Activated CD4-positive, alpha-beta T cell treated with anti-CD3 and anti-CD28 coated beads for 36 hours (primary cell): ENCODE results near the gene ATP6V1G3. TPM values are rescaled to one million over a fixed set of nuclear protein-coding genes. Genes with fewer than 3 reads are reported as not detected.

ENCODE experiments used
- ATAC-seq: fragments of 200-7000 bp; cut with Tn5 transposase; one replicate; pipeline ENCODE4 v1.10.0; 2021; ENCODE audit warnings: mild to moderate bottlenecking, moderate library complexity
- CTCF ChIA-PET: fragments of 350-600 bp; sonication (Branson Sonifier 250); formaldehyde crosslinking; loops from one replicate; lab custom pipeline; 2021; ENCODE audit warnings: antibody characterized with exemption; lab: Charles Lee
- POLR2A ChIA-PET: fragments of 350-600 bp; sonication (Branson Sonifier 250); formaldehyde crosslinking; loops from one replicate; lab custom pipeline; 2021; ENCODE audit warnings: antibody characterized with exemption, inconsistent platforms; lab: Charles Lee
- DNase-seq: peaks from one replicate; pipeline ENCODE4 v3.0.0-alpha.2; 2020
- H3K27ac Mint-ChIP-seq: one replicate; pipeline ENCODE4 v1.8.0; 2021; ENCODE audit warnings: mixed read lengths
- H3K27me3 Mint-ChIP-seq: one replicate; pipeline ENCODE4 v1.8.0; 2021; ENCODE audit warnings: mixed read lengths
- H3K36me3 Mint-ChIP-seq: one replicate; pipeline ENCODE4 v1.8.0; 2021; ENCODE audit warnings: low read depth, mixed read lengths
- H3K4me1 Mint-ChIP-seq: one replicate; pipeline ENCODE4 v1.8.0; 2021; ENCODE audit warnings: mixed read lengths
- H3K4me3 Mint-ChIP-seq: one replicate; pipeline ENCODE4 v1.8.0; 2021; ENCODE audit warnings: mild to moderate bottlenecking, moderate library complexity, mixed read lengths
- H3K9me3 Mint-ChIP-seq: one replicate; pipeline ENCODE4 v1.8.0; 2021; ENCODE audit warnings: low read depth, mixed read lengths
- intact Hi-C, 2 experiments: fragments of 100-400 bp; cut with DNase I in 1 of 2; cut with micrococcal nuclease in 1 of 2; formaldehyde crosslinking; loops; one replicate each; pipeline versions ENCODE4 v1.14.2 to v1.15.1; 2022 to 2024; cut with DNase I, micrococcal nuclease
- total RNA-seq, 2 experiments: library from RNA; stranded (reverse); gene quantifications; one replicate each; pipeline ENCODE4 v1.2.3, GENCODE V29; 2021

The ATP6V1G3 gene
- total RNA-seq, 2 experiments from 2014 or later = not detected

- Mint-ChIP-seq H3K27me3 (no peaks in the 10 kb centered on the region), H3K4me3 (no peak overlapping the region), H3K27ac (no peak overlapping the region), H3K9me3 (peaks cover 4% of the 10 kb centered on the region), H3K4me1 (peaks cover 13% of the 10 kb centered on the region), H3K36me3 (peaks cover 3% of the 10 kb centered on the region)
- DNase-seq (no peak), ATAC-seq (peak; percentile 60)
- POLR2A ChIA-PET = no interaction called here
- CTCF ChIA-PET = interaction anchor here (1.2 to 2.2 kb wide), 4 partner anchors 11 to 33 kb away, joined by 3 to 7 read pairs (median 5); no protein-coding TSS in a partner anchor
- intact Hi-C loops = no loop called here
Observed at GRCh38 chr1:198497326-198498102, 43.0 kb downstream of the ATP6V1G3 start.

- H3K4me3 Mint-ChIP-seq = no peak overlapping the region
- peaks cover 3% of the 10 kb centered on the region for H3K36me3 Mint-ChIP-seq
- intact Hi-C loops = no loop called here
- POLR2A ChIA-PET = interaction anchor here (0.7 kb wide), 1 partner anchor 621 kb away, joined by 8 read pairs; no protein-coding TSS in a partner anchor
- H3K27ac Mint-ChIP-seq = no peak overlapping the region
- peaks cover 4% of the 10 kb centered on the region for H3K9me3 Mint-ChIP-seq
- CTCF ChIA-PET = interaction anchor here (0.9 to 2.2 kb wide), 4 partner anchors 10 to 208 kb away, joined by 3 to 7 read pairs (median 5); no protein-coding TSS in a partner anchor
- DNase-seq = no peak
- no peak for ATAC-seq
- H3K4me1 Mint-ChIP-seq = peaks cover 13% of the 10 kb centered on the region
- no peaks in the 10 kb centered on the region for H3K27me3 Mint-ChIP-seq
Observed at GRCh38 chr1:198496216-198497143, 44.0 kb downstream of the ATP6V1G3 start.

GRCh38 chr1:198495631-198496030 is 44.8 kb downstream of the ATP6V1G3 start:
- POLR2A ChIA-PET = no interaction called here
- CTCF ChIA-PET = interaction anchor here (0.9 to 2.2 kb wide), 3 partner anchors 9 to 207 kb away, joined by 3 to 7 read pairs (median 5); no protein-coding TSS in a partner anchor
- no peak overlapping the region for H3K27ac Mint-ChIP-seq
- intact Hi-C loops = no loop called here
- DNase-seq (no peak), ATAC-seq (no peak)
- H3K9me3 Mint-ChIP-seq = no peaks in the 10 kb centered on the region
- peaks cover 3% of the 10 kb centered on the region for H3K36me3 Mint-ChIP-seq
- H3K27me3 Mint-ChIP-seq = no peaks in the 10 kb centered on the region
- peaks cover 13% of the 10 kb centered on the region for H3K4me1 Mint-ChIP-seq
- H3K4me3 Mint-ChIP-seq = no peak overlapping the region

- intact Hi-C loops = no loop called here
- ATAC-seq = no peak
- Mint-ChIP-seq H3K27ac (no peak overlapping the region), H3K27me3 (no peaks in the 10 kb centered on the region), H3K36me3 (no peaks in the 10 kb centered on the region), H3K4me3 (no peak overlapping the region), H3K4me1 (peaks cover 13% of the 10 kb centered on the region), H3K9me3 (no peaks in the 10 kb centered on the region)
- CTCF ChIA-PET = interaction anchor here (1.1 kb wide), 1 partner anchor 13 kb away, joined by 4 read pairs; no protein-coding TSS in a partner anchor
- DNase-seq = no peak
- POLR2A ChIA-PET = no interaction called here
Observed at GRCh38 chr1:198494658-198495103, 45.8 kb downstream of the ATP6V1G3 start.

- H3K27me3 Mint-ChIP-seq = no peaks in the 10 kb centered on the region
Observed at GRCh38 chr1:198494139-198494538, 46.3 kb downstream of the ATP6V1G3 start.

GRCh38 chr1:198493329-198493728 is 47.2 kb downstream of the ATP6V1G3 start:
- intact Hi-C loops = no loop called here
- DNase-seq = no peak

More at GRCh38 chr1:198494139-198494538, 46.3 kb downstream of the ATP6V1G3 start:
- ATAC-seq (no peak), DNase-seq (no peak)
- no peak overlapping the region for H3K27ac Mint-ChIP-seq
- H3K9me3 Mint-ChIP-seq = no peaks in the 10 kb centered on the region
- no peak overlapping the region for H3K4me3 Mint-ChIP-seq
- CTCF ChIA-PET = interaction anchor here (1.1 kb wide), 1 partner anchor 12 kb away, joined by 4 read pairs; no protein-coding TSS in a partner anchor
- intact Hi-C loops = no loop called here
- peaks cover 13% of the 10 kb centered on the region for H3K4me1 Mint-ChIP-seq
- H3K36me3 Mint-ChIP-seq = no peaks in the 10 kb centered on the region
- POLR2A ChIA-PET = no interaction called here

GRCh38 chr1:198492872-198493271 is 47.6 kb downstream of the ATP6V1G3 start:
- Mint-ChIP-seq H3K4me1 (peaks cover 8% of the 10 kb centered on the region), H3K27ac (no peak overlapping the region), H3K27me3 (no peaks in the 10 kb centered on the region), H3K4me3 (no peak overlapping the region), H3K9me3 (no peaks in the 10 kb centered on the region), H3K36me3 (no peaks in the 10 kb centered on the region)
- POLR2A ChIA-PET = no interaction called here
- ATAC-seq = no peak
- CTCF ChIA-PET = interaction anchor here (1.4 kb wide), 1 partner anchor 27 kb away, joined by 4 read pairs; no protein-coding TSS in a partner anchor
- DNase-seq = no peak
- intact Hi-C loops = no loop called here

More at GRCh38 chr1:198493329-198493728, 47.2 kb downstream of the ATP6V1G3 start:
- no peaks in the 10 kb centered on the region for H3K36me3 Mint-ChIP-seq
- no peak for ATAC-seq
- ChIA-PET CTCF (interaction anchor here (1.4 kb wide), 1 partner anchor 28 kb away, joined by 4 read pairs; no protein-coding TSS in a partner anchor), POLR2A (no interaction called here)
- no peaks in the 10 kb centered on the region for H3K9me3 Mint-ChIP-seq
- no peaks in the 10 kb centered on the region for H3K27me3 Mint-ChIP-seq
- peaks cover 12% of the 10 kb centered on the region for H3K4me1 Mint-ChIP-seq
- no peak overlapping the region for H3K4me3 Mint-ChIP-seq
- no peak overlapping the region for H3K27ac Mint-ChIP-seq

- no peak overlapping the region for H3K27ac Mint-ChIP-seq
- ATAC-seq (no peak), DNase-seq (no peak)
- H3K9me3 Mint-ChIP-seq = no peaks in the 10 kb centered on the region
- ChIA-PET CTCF (no interaction called here), POLR2A (no interaction called here)
- no peaks in the 10 kb centered on the region for H3K4me1 Mint-ChIP-seq
- no peak overlapping the region for H3K4me3 Mint-ChIP-seq
- no peaks in the 10 kb centered on the region for H3K36me3 Mint-ChIP-seq
- H3K27me3 Mint-ChIP-seq = no peaks in the 10 kb centered on the region
- intact Hi-C loops = no loop called here
Observed at GRCh38 chr1:198491596-198491995, 48.9 kb downstream of the ATP6V1G3 start.

GRCh38 chr1:198491028-198491427 is 49.5 kb downstream of the ATP6V1G3 start:
- POLR2A ChIA-PET = no interaction called here
- H3K27ac Mint-ChIP-seq = no peak overlapping the region
- DNase-seq (no peak), ATAC-seq (no peak)
- H3K4me3 Mint-ChIP-seq = no peak overlapping the region
- H3K36me3 Mint-ChIP-seq = no peaks in the 10 kb centered on the region
- no peaks in the 10 kb centered on the region for H3K9me3 Mint-ChIP-seq
- CTCF ChIA-PET = no interaction called here
- intact Hi-C loops = no loop called here
- no peaks in the 10 kb centered on the region for H3K4me1 Mint-ChIP-seq
- H3K27me3 Mint-ChIP-seq = no peaks in the 10 kb centered on the region

GRCh38 chr1:198490224-198490623 is 50.3 kb downstream of the ATP6V1G3 start:
- H3K27ac Mint-ChIP-seq = no peak overlapping the region
- H3K27me3 Mint-ChIP-seq = no peaks in the 10 kb centered on the region
- intact Hi-C loops = no loop called here
- H3K9me3 Mint-ChIP-seq = no peaks in the 10 kb centered on the region
- no peak overlapping the region for H3K4me3 Mint-ChIP-seq
- H3K36me3 Mint-ChIP-seq = no peaks in the 10 kb centered on the region
- CTCF ChIA-PET = no interaction called here
- POLR2A ChIA-PET = no interaction called here
- DNase-seq = no peak
- ATAC-seq = no peak
- no peaks in the 10 kb centered on the region for H3K4me1 Mint-ChIP-seq

GRCh38 chr1:198486903-198487302 is 53.6 kb downstream of the ATP6V1G3 start:
- CTCF ChIA-PET = interaction anchor here (1.4 to 2.1 kb wide), 2 partner anchors 9 to 961 kb away, joined by 3 to 7 read pairs; no protein-coding TSS in a partner anchor
- intact Hi-C loops = no loop called here
- Mint-ChIP-seq H3K9me3 (no peaks in the 10 kb centered on the region), H3K4me1 (no peaks in the 10 kb centered on the region), H3K36me3 (no peaks in the 10 kb centered on the region), H3K27me3 (no peaks in the 10 kb centered on the region), H3K27ac (no peak overlapping the region), H3K4me3 (no peak overlapping the region)
- POLR2A ChIA-PET = no interaction called here
- ATAC-seq (no peak), DNase-seq (no peak)
